HEK293 (cell line): ENCODE data around the gene RPL3.

ENCODE experiments used
- BCL11A ChIP-seq: fragments of 450-650 bp; formaldehyde crosslinking; IDR thresholded peaks from 2 replicates; pipeline ENCODE4 v1.5.1; 2016; ENCODE audit warnings: low read depth, missing biosample characterization, missing genetic modification characterization
- GLIS2 ChIP-seq: fragments of 450-650 bp; formaldehyde crosslinking; IDR thresholded peaks from 2 replicates; pipeline ENCODE4 v1.5.1; 2016; ENCODE audit warnings: missing biosample characterization, missing genetic modification characterization
- HOXC10 ChIP-seq: sonication (generic); formaldehyde crosslinking; IDR thresholded peaks from 2 replicates; pipeline ENCODE4 v1.8.1; 2023; ENCODE audit warnings: mild to moderate bottlenecking, missing genetic modification reagents
- KLF1 ChIP-seq: fragments of 450-650 bp; formaldehyde crosslinking; IDR thresholded peaks from 2 replicates; pipeline ENCODE4 v1.5.1; 2016; ENCODE audit warnings: missing biosample characterization, missing genetic modification characterization
- KLF9 ChIP-seq: fragments of 450-650 bp; formaldehyde crosslinking; IDR thresholded peaks from 2 replicates; pipeline ENCODE4 v1.5.1; 2016; ENCODE audit warnings: missing biosample characterization, missing genetic modification characterization, low read depth
- MEIS1 ChIP-seq: sonication (generic); formaldehyde crosslinking; IDR thresholded peaks from 2 replicates; pipeline ENCODE4 v1.8.1; 2022; ENCODE audit warnings: missing genetic modification reagents, mild to moderate bottlenecking, borderline replicate concordance
- MYNN ChIP-seq: fragments of 450-650 bp; formaldehyde crosslinking; IDR thresholded peaks from 2 replicates; pipeline ENCODE4 v1.5.1; 2016; ENCODE audit warnings: missing biosample characterization, missing genetic modification characterization, borderline replicate concordance
- PRDM6 ChIP-seq: fragments of 450-650 bp; formaldehyde crosslinking; IDR thresholded peaks from 2 replicates; pipeline ENCODE4 v1.5.1; 2017; ENCODE audit warnings: missing biosample characterization, missing genetic modification characterization
- SCRT2 ChIP-seq: fragments of 450-650 bp; formaldehyde crosslinking; IDR thresholded peaks from 2 replicates; pipeline ENCODE4 v1.5.1; 2016; ENCODE audit warnings: missing biosample characterization, missing genetic modification characterization
- SP7 ChIP-seq: fragments of 450-650 bp; formaldehyde crosslinking; IDR thresholded peaks from 2 replicates; pipeline ENCODE4 v1.5.1; 2016; ENCODE audit warnings: missing biosample characterization, missing genetic modification characterization
- TRIM28 ChIP-seq: IDR thresholded peaks from 2 replicates; pipeline ENCODE4 v1.6.1; 2011; ENCODE audit warnings: low read length, control low read depth, borderline replicate concordance
- ZBTB20 ChIP-seq: fragments of 450-650 bp; formaldehyde crosslinking; IDR thresholded peaks from 2 replicates; pipeline ENCODE4 v1.5.1; 2016; ENCODE audit warnings: missing biosample characterization, missing genetic modification characterization
- ZBTB21 ChIP-seq: fragments of 450-650 bp; formaldehyde crosslinking; IDR thresholded peaks from 2 replicates; pipeline ENCODE4 v1.5.1; 2017; ENCODE audit warnings: missing biosample characterization, missing genetic modification characterization
- ZFP41 ChIP-seq: fragments of 450-650 bp; formaldehyde crosslinking; IDR thresholded peaks from 2 replicates; pipeline ENCODE4 v1.5.1; 2016; ENCODE audit warnings: missing biosample characterization, missing genetic modification characterization, borderline replicate concordance
- ZFP69B ChIP-seq: fragments of 450-650 bp; formaldehyde crosslinking; IDR thresholded peaks from 2 replicates; pipeline ENCODE4 v1.5.1; 2016; ENCODE audit warnings: missing biosample characterization, missing genetic modification characterization
- ZNF132 ChIP-seq: fragments of 450-650 bp; formaldehyde crosslinking; IDR thresholded peaks from 2 replicates; pipeline ENCODE4 v1.5.1; 2017; ENCODE audit warnings: missing biosample characterization, missing genetic modification characterization, borderline replicate concordance
- ZNF2 ChIP-seq: fragments of 450-650 bp; formaldehyde crosslinking; IDR thresholded peaks from 2 replicates; pipeline ENCODE4 v1.5.1; 2016; ENCODE audit warnings: missing biosample characterization, missing genetic modification characterization
- ZNF24 ChIP-seq: fragments of 450-650 bp; formaldehyde crosslinking; IDR thresholded peaks from 2 replicates; pipeline ENCODE4 v1.5.1; 2016; ENCODE audit warnings: missing biosample characterization, missing genetic modification characterization
- ZNF248 ChIP-seq: fragments of 450-650 bp; formaldehyde crosslinking; IDR thresholded peaks from 2 replicates; pipeline ENCODE4 v1.5.1; 2017; ENCODE audit warnings: missing biosample characterization, missing genetic modification characterization
- ZNF311 ChIP-seq: fragments of 450-650 bp; formaldehyde crosslinking; IDR thresholded peaks from 2 replicates; pipeline ENCODE4 v1.5.1; 2017; ENCODE audit warnings: missing biosample characterization, missing genetic modification characterization, borderline replicate concordance
- ZNF366 ChIP-seq: fragments of 450-650 bp; formaldehyde crosslinking; conservative IDR thresholded peaks from 2 replicates; pipeline ENCODE4 v1.5.1; 2016; ENCODE audit warnings: missing biosample characterization, missing genetic modification characterization
- ZNF394 ChIP-seq: fragments of 450-650 bp; formaldehyde crosslinking; IDR thresholded peaks from 2 replicates; pipeline ENCODE4 v1.5.1; 2016; ENCODE audit warnings: missing biosample characterization, missing genetic modification characterization, mild to moderate bottlenecking, moderate library complexity, borderline replicate concordance
- ZNF433 ChIP-seq: fragments of 450-650 bp; formaldehyde crosslinking; IDR thresholded peaks from 2 replicates; pipeline ENCODE4 v1.5.1; 2016; ENCODE audit warnings: missing biosample characterization, missing genetic modification characterization, low read depth
- ZNF514 ChIP-seq: fragments of 450-650 bp; formaldehyde crosslinking; IDR thresholded peaks from 2 replicates; pipeline ENCODE4 v1.5.1; 2016; ENCODE audit warnings: missing biosample characterization, missing genetic modification characterization
- ZNF530 ChIP-seq: fragments of 450-650 bp; formaldehyde crosslinking; IDR thresholded peaks from 2 replicates; pipeline ENCODE4 v1.5.1; 2016; ENCODE audit warnings: low read depth, missing biosample characterization, missing genetic modification characterization
- ZNF571 ChIP-seq: fragments of 450-650 bp; formaldehyde crosslinking; IDR thresholded peaks from 2 replicates; pipeline ENCODE4 v1.5.0; 2017; ENCODE audit warnings: missing biosample characterization, missing genetic modification characterization
- ZNF580 ChIP-seq: fragments of 450-650 bp; formaldehyde crosslinking; IDR thresholded peaks from 2 replicates; pipeline ENCODE4 v1.5.1; 2016; ENCODE audit warnings: missing biosample characterization, missing genetic modification characterization
- ZNF626 ChIP-seq: fragments of 450-650 bp; sonication (Bioruptor Pico); formaldehyde crosslinking; IDR thresholded peaks from 2 replicates; pipeline ENCODE4 v1.5.1; 2018; ENCODE audit warnings: missing biosample characterization, missing genetic modification characterization, inconsistent platforms
- ZNF701 ChIP-seq: fragments of 450-650 bp; formaldehyde crosslinking; IDR thresholded peaks from 2 replicates; pipeline ENCODE4 v1.5.1; 2016; ENCODE audit warnings: missing biosample characterization, missing genetic modification characterization
- ZNF704 ChIP-seq: fragments of 450-650 bp; formaldehyde crosslinking; IDR thresholded peaks from 2 replicates; pipeline ENCODE4 v1.5.1; 2016; ENCODE audit warnings: missing biosample characterization, missing genetic modification characterization
- ZSCAN5A ChIP-seq: fragments of 450-650 bp; formaldehyde crosslinking; IDR thresholded peaks from 2 replicates; pipeline ENCODE4 v1.5.1; 2016; ENCODE audit warnings: missing biosample characterization, missing genetic modification characterization
- ZXDB ChIP-seq: fragments of 450-650 bp; formaldehyde crosslinking; IDR thresholded peaks from 2 replicates; pipeline ENCODE4 v1.5.1; 2016; ENCODE audit warnings: missing biosample characterization, missing genetic modification characterization
- TF ChIP-seq, protein P1 (sequence below): sonication (generic); formaldehyde crosslinking; IDR thresholded peaks from 2 replicates; pipeline ENCODE4 v1.8.1; 2022; ENCODE audit warnings: mild to moderate bottlenecking, moderate library complexity, missing genetic modification reagents

RPL3 gene

GRCh38 chr22:39319284-39320022, at the start of gene RPL3 (continued):
- TF ChIP-seq MEIS1 (no peak), ZNF433 (no peak), SP7 (peak; percentile 89), SCRT2 (tag by site-specific recombination) (peak; percentile 31; the same call in 1 of the 2 replicates), ZNF514 (tag by site-specific recombination) (no peak), ZXDB (tag by site-specific recombination) (peak; percentile 78), ZBTB20 (tag by site-specific recombination) (no peak), ZBTB21 (peak; percentile 93), ZNF701 (tag by site-specific recombination) (no peak), KLF1 (tag by site-specific recombination) (peak; percentile 44), MYNN (tag by site-specific recombination) (no peak), KLF9 (tag by site-specific recombination) (peak; percentile 70), ZNF530 (0 out of 2 replicates have a peak, but pooled peaks have one; percentile 33), ZNF2 (tag by site-specific recombination) (peak; percentile 93), ZSCAN5A (peak; percentile 87; the same call in 1 of the 2 replicates), ZNF704 (tag by site-specific recombination) (peak; percentile 58; the same call in 1 of the 2 replicates), ZNF311 (tag by site-specific recombination) (no peak), ZNF626 (tag by site-specific recombination) (no peak), ZNF132 (tag by site-specific recombination) (no peak), BCL11A (no peak), ZNF366 (no peak), ZFP41 (peak; percentile 86; the same call in 1 of the 2 replicates), ZNF394 (tag by site-specific recombination) (peak; percentile 65), HOXC10 (no peak), TRIM28 (peak; percentile 72; the same call in 1 of the 2 replicates), ZNF248 (tag by site-specific recombination) (no peak), ZNF24 (tag by site-specific recombination) (peak; percentile 48; the same call in 1 of the 2 replicates), ZFP69B (no peak; the same call in 1 of the 2 replicates), ZNF580 (tag by site-specific recombination) (no peak), GLIS2 (no peak), PRDM6 (tag by site-specific recombination) (no peak), ZNF571 (tag by site-specific recombination) (no peak)
- TF ChIP-seq, protein P1, sequence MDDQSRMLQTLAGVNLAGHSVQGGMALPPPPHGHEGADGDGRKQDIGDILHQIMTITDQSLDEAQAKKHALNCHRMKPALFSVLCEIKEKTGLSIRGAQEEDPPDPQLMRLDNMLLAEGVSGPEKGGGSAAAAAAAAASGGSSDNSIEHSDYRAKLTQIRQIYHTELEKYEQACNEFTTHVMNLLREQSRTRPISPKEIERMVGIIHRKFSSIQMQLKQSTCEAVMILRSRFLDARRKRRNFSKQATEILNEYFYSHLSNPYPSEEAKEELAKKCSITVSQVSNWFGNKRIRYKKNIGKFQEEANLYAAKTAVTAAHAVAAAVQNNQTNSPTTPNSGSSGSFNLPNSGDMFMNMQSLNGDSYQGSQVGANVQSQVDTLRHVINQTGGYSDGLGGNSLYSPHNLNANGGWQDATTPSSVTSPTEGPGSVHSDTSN (CRISPR knock-in tag) = 0 out of 2 replicates have a peak, but pooled peaks have one; percentile 24
